ENCODE measurements around the gene ABCG8. TPM values are rescaled to one million over a fixed set of nuclear protein-coding genes. Genes with fewer than 3 reads are reported as not detected.

The ABCG8 gene
- total RNA-seq: not detected in 2 replicates

GRCh38 chr2:43838560-43839267 lies at the start of gene ABCG8, which contains the start of gene ABCG5:
ABCG8 (plus strand) TSS chr2:43838971; CDS start chr2:43839054, 83 bp downstream.
ABCG5 (minus strand) TSS chr2:43838839; CDS start chr2:43838679, 160 bp downstream.

Other genes with a start within 250 kb of the ABCG8 start
- 27.6 and 32.2 TPM in 2 replicates for gene THADA, start 242.9 kb upstream of the ABCG8 start, total RNA-seq
- 2.7 and 11.6 TPM in 2 replicates for gene PLEKHH2, start 201.7 kb upstream of the ABCG8 start, total RNA-seq
- gene C1GALT1C1L, start 162.5 kb upstream of the ABCG8 start, total RNA-seq: 1.1 and 1.3 TPM in 2 replicates
- 17.1 and 31.0 TPM in 2 replicates for gene DYNC2LI1, start 64.9 kb upstream of the ABCG8 start, total RNA-seq
- not detected in 2 replicates for gene ABCG5, start 132 bp upstream of the ABCG8 start, total RNA-seq
- 48.5 and 64.8 TPM in 2 replicates for gene LRPPRC, start 157.0 kb downstream of the ABCG8 start, total RNA-seq

Measured in regular cardiac myocyte (primary cell).